ENCODE results near the gene SLC26A8. TPM values are rescaled to one million over a fixed set of nuclear protein-coding genes. Genes with fewer than 3 reads are reported as not detected.
A peak's percentile ranks its signal among the peaks of the same experiment; 100 is the strongest.

The SLC26A8 gene
- polyA plus RNA-seq, 3 donors, result 0.52 to 1.7 (median 1.5) TPM

- Histone ChIP-seq H4K20me1 (ENCODE audit: insufficient read depth, low read length) (peaks cover 100% of the 10 kb centered on the region), H3K4me2 (replicated peaks; ENCODE audit: extremely low read depth, low read length, poor library complexity, severe bottlenecking) (no peak overlapping the region), H3K36me3 (replicated peaks in 1 of 2; ENCODE audit: control insufficient read depth in 1 of 2, insufficient read depth in 2 of 2, low read length in 2 of 2) (peaks cover 38 to 65% of the 10 kb centered on the region in 2 donors), H3K9ac (ENCODE audit: insufficient read depth, low read length, poor library complexity, severe bottlenecking) (no peak overlapping the region), H2AFZ (ENCODE audit: insufficient read depth, low read depth, low read length, poor library complexity, severe bottlenecking) (no peak overlapping the region), H3K9me3 (replicated peaks in 1 of 2; ENCODE audit: control insufficient read depth in 1 of 2, insufficient read depth in 1 of 2, low read length in 2 of 2) (no peaks in the 10 kb centered on the region), H3K4me3 (replicated peaks in 1 of 3; ENCODE audit: low read depth in 2 of 3, low read length in 3 of 3) (no peak overlapping the region), H3K79me2 (ENCODE audit: insufficient read depth, low read length) (peaks cover 100% of the 10 kb centered on the region), H3K27me3 (ENCODE audit: control insufficient read depth in 2 of 2, insufficient read depth in 2 of 2, low read length in 2 of 2) (no peaks in the 10 kb centered on the region), H3K4me1 (ENCODE audit: control insufficient read depth in 1 of 2, insufficient read depth in 2 of 2, low read length in 2 of 2) (peaks cover 13 to 22% of the 10 kb centered on the region in 2 donors), H3K27ac (ENCODE audit: low read depth in 1 of 2, low read length in 2 of 2) (peak overlapping the region in 1 of 2 donors; percentile 14)
- Mint-ChIP-seq H3K4me3 (no peak overlapping the region), H3K9me3 (no peaks in the 10 kb centered on the region), H3K4me1 (no peaks in the 10 kb centered on the region), H3K27me3 (ENCODE audit: low read depth in 3 of 3) (no peaks in the 10 kb centered on the region), H3K27ac (peak overlapping the region in 4 of 7 donors; percentile 30 to 84 (median 62)), H3K36me3 (peaks cover 29 to 51% of the 10 kb centered on the region in 2 donors)
- intact Hi-C loops (cut with micrococcal nuclease), result no loop called here
- no peak for TF ChIP-seq CTCF (IDR thresholded peaks at IDR 0.05)
- WGBS (ENCODE audit: insufficient coverage), result 78% methylated on average over 1 of the region's 2 CpGs
- no peak for DNase-seq
These were observed 30.5 kb upstream of the SLC26A8 start for GRCh38 chr6:36054956-36055355.

- Histone ChIP-seq H3K4me3 (replicated peaks in 1 of 3; ENCODE audit: low read depth in 2 of 3, low read length in 3 of 3) (no peak overlapping the region), H3K36me3 (replicated peaks in 1 of 2; ENCODE audit: control insufficient read depth in 1 of 2, insufficient read depth in 2 of 2, low read length in 2 of 2) (peaks cover 33 to 60% of the 10 kb centered on the region in 2 donors), H2AFZ (ENCODE audit: insufficient read depth, low read depth, low read length, poor library complexity, severe bottlenecking) (no peak overlapping the region), H3K9me3 (replicated peaks in 1 of 2; ENCODE audit: control insufficient read depth in 1 of 2, insufficient read depth in 1 of 2, low read length in 2 of 2) (no peaks in the 10 kb centered on the region), H3K4me2 (replicated peaks; ENCODE audit: extremely low read depth, low read length, poor library complexity, severe bottlenecking) (no peak overlapping the region), H3K9ac (ENCODE audit: insufficient read depth, low read length, poor library complexity, severe bottlenecking) (no peak overlapping the region), H3K79me2 (ENCODE audit: insufficient read depth, low read length) (peaks cover 100% of the 10 kb centered on the region), H3K27me3 (ENCODE audit: control insufficient read depth in 2 of 2, insufficient read depth in 2 of 2, low read length in 2 of 2) (no peaks in the 10 kb centered on the region), H3K4me1 (ENCODE audit: control insufficient read depth in 1 of 2, insufficient read depth in 2 of 2, low read length in 2 of 2) (peaks cover 19 to 27% of the 10 kb centered on the region in 2 donors), H3K27ac (ENCODE audit: low read depth in 1 of 2, low read length in 2 of 2) (peak overlapping the region in 1 of 2 donors; percentile 14), H4K20me1 (ENCODE audit: insufficient read depth, low read length) (peaks cover 100% of the 10 kb centered on the region)
- H3K27ac Mint-ChIP-seq, result peak overlapping the region in 2 of 7 donors; percentile 46 to 79
- no peaks in the 10 kb centered on the region for H3K9me3 Mint-ChIP-seq
- TF ChIP-seq CTCF (IDR thresholded peaks at IDR 0.05), result no peak
- no CpG with 5 or more reads among the region's 2 CpGs for WGBS (ENCODE audit: insufficient coverage)
- peaks cover 25 to 46% of the 10 kb centered on the region in 2 donors for H3K36me3 Mint-ChIP-seq
- H3K4me1 Mint-ChIP-seq, result no peaks in the 10 kb centered on the region
- DNase-seq, result no peak
- no peak overlapping the region for H3K4me3 Mint-ChIP-seq
- no peaks in the 10 kb centered on the region for H3K27me3 Mint-ChIP-seq (ENCODE audit: low read depth in 3 of 3)
- intact Hi-C loops (cut with micrococcal nuclease), result no loop called here
These were observed 30.0 kb upstream of the SLC26A8 start for GRCh38 chr6:36054415-36054814.

Data from CD14-positive monocyte (primary cell).